AG10803 (cell line): Measurements from ENCODE around the gene INA.
A peak's percentile ranks its signal among the peaks of the same experiment; 100 is the strongest.

Source experiments
- DNase-seq: peaks from one replicate; pipeline ENCODE4 v3.0.0; 2010; ENCODE audit warnings: low read depth
- H3K4me3 ChIP-seq: 2 replicates; pipeline ENCODE4 v1.5.1; 2011; ENCODE audit warnings: mild to moderate bottlenecking, low read length, control low read depth
- TF ChIP-seq, protein P1 (sequence below): conservative IDR thresholded peaks from 2 replicates; pipeline ENCODE4 v1.5.1; 2011; ENCODE audit warnings: mild to moderate bottlenecking, low read length, control low read depth, inconsistent platforms

The INA gene

DNA sequence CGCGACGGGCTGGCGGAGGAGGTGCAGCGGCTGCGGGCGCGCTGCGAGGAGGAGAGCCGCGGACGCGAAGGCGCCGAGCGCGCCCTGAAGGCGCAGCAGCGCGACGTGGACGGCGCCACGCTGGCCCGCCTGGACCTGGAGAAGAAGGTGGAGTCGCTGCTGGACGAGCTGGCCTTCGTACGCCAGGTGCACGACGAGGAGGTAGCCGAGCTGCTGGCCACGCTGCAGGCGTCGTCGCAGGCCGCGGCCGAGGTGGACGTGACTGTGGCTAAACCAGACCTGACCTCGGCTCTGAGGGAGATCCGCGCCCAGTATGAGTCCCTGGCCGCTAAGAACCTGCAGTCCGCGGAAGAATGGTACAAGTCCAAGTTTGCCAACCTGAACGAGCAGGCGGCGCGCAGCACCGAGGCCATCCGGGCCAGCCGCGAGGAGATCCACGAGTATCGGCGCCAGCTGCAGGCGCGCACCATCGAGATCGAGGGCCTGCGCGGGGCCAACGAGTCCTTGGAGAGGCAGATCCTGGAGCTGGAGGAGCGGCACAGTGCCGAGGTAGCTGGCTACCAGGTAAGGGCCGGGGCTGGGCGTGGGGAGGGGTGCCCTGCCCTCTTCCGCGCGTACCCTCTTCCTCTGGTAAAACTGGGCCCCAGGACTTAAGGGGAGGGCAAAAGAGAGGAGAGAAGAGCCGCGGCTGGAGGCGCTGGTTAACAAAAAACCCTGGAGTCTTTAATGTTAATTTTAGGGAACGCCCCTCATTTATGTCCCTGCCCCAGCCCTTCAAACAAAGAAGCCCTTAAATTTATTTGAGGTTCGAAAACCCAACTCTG lies 987 bp downstream of the INA start:
- no peak overlapping the region; the same call in 1 of the 2 replicates for H3K4me3 ChIP-seq
- no peak for DNase-seq
- TF ChIP-seq, protein P1, sequence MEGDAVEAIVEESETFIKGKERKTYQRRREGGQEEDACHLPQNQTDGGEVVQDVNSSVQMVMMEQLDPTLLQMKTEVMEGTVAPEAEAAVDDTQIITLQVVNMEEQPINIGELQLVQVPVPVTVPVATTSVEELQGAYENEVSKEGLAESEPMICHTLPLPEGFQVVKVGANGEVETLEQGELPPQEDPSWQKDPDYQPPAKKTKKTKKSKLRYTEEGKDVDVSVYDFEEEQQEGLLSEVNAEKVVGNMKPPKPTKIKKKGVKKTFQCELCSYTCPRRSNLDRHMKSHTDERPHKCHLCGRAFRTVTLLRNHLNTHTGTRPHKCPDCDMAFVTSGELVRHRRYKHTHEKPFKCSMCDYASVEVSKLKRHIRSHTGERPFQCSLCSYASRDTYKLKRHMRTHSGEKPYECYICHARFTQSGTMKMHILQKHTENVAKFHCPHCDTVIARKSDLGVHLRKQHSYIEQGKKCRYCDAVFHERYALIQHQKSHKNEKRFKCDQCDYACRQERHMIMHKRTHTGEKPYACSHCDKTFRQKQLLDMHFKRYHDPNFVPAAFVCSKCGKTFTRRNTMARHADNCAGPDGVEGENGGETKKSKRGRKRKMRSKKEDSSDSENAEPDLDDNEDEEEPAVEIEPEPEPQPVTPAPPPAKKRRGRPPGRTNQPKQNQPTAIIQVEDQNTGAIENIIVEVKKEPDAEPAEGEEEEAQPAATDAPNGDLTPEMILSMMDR, result no peak

DNA sequence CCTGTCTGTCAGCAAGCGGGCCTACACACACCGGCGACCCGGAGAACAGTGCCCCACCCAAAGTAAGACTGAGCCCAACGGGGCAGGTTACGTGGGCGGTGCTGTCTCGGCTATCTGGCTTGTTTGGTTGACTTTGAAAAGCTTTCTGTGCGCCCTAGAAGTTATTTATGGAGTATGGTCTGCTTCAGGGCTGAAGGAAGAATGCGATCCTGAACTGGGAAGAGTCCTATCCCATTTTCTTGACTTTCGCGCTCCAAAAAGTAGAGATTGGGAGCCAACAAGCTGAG lies 1.5 kb downstream of the INA start:
- no peak overlapping the region for H3K4me3 ChIP-seq
- no peak for DNase-seq
- TF ChIP-seq, protein P1, result no peak

DNA sequence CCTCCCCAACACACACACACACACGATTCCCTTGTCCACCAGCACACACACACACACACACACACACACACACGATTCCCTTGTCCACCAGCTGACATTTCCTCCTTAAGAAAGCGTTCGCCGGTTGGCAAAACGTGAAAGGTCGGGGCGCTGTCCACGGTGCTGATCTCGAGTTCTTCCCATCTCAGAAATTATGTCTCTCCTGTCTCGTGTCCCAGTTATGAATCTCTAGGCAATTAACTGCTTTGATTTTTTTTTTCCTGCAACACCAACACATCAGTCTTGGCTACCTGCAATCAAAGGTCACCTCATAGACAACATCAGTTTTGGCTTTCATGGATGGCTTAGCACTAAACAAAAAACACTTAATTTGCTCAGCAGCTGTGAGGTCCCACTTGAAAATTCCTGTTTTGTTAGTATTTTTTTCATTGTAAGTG lies 1.9 kb downstream of the INA start:
- H3K4me3 ChIP-seq, result no peak overlapping the region
- DNase-seq, result peak; percentile 32
- TF ChIP-seq, protein P1, result no peak

DNA sequence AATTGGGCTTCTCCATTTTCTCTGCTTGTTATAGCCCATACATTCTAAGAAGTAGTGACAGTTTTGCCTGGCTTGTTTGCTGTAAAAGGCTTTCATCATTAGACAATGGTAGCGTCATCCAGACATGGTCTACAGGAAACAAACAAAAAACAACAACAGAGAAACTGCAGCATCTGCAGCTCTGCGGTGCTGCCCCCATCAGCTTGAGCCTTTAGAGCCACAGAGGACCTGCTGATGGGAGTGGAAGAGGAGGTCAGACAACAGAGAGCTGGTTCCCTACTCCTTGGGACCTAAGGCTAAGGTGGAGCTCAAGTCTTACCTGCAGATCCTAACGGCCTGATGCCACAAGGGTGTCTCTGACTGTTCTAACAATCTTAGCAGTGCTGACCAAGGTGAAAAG lies 3.1 kb downstream of the INA start:
- no peak overlapping the region for H3K4me3 ChIP-seq
- no peak for DNase-seq
- TF ChIP-seq, protein P1, result no peak

DNA sequence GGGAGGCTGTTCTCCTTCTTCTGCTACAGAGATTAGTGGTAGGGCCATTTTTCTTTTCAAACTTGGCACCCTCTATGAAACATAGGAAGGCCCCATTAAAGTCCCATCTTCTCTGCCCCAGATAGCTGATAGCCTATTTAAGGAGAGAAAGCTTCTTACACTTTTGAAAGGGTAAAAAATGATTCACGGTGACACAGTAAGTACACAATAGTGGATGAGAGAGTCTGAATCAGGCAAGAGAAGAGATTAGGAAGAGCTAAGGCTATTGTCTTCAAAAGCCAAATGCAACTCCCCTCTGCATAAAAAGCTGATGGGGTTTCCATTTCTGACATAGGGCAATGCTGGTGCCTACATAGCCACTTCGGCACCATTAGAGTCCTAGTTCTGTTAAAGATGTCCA lies 3.6 kb downstream of the INA start:
- TF ChIP-seq, protein P1, result no peak
- no peak for DNase-seq
- H3K4me3 ChIP-seq, result no peak overlapping the region

DNA sequence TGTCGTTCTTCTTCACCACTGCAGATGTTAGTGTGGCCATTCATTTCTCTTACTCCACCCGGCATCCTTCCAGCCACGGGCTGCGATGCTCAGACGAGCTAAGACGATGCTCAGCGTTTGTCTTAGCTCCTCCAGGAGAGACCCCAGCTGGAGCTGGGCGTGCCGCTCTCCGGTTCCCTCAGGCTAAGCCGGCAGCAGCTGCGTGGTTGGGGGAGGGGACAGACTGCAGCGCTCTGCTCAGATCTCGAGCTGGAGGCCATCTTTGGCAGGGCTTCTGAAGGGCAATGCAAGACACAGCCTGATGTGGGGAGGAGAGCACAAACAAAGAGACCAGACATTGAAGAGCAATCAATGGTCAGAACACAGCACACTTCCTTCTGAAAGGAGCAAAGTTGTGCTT lies 4.8 kb downstream of the INA start:
- DNase-seq, result no peak
- no peak overlapping the region for H3K4me3 ChIP-seq
- TF ChIP-seq, protein P1, result no peak

DNA sequence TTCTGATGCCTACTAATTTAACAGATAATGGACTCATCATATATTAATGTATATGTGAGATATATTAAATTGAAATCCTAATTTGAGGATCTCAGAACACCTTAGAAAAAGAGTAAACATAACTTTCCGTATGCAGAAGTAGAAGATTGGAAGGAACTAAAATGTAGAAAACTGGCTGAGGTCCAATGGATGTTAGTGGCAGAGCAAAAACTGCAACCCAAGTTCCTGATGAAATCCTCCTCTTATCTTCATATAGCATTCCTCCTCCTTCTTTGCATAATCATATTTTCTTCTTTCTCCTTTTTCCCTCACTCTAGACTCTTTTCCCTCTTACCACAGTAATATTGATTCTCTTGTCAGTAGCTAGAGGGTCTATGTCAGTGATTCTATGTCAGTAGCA lies 6.0 kb downstream of the INA start:
- DNase-seq, result no peak
- no peak overlapping the region for H3K4me3 ChIP-seq
- TF ChIP-seq, protein P1, result no peak
